ENCODE measurements around the gene RUVBL1.

DNA sequence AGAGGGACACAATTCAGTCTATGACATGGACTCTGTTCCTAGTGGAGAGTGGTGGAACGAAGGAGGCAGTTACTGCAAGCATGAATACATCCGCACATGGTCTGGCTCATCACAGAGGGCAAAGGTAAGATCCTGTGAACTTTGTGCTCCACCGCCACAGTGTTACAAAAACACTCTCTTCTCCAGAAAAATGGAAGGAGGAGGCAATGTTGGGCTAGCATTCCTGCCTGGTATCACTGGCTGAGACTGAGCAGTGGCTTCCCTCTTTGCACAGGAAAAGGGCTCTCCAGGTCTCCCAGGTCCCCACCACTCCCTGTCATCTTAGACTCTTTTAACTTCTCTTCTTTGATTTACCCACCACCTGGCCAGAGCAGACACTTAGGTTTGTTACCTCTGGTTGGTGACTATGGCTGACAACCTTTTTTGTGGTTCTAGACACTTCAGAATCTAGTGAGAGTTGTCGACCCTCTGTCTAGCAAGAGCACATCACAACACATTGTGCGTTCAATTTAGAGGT is 28.2 kb upstream of the RUVBL1 start:
- TF ChIP-seq NR2C1 (IDR thresholded peaks at IDR 0.05) (no peak), CTCF (IDR thresholded peaks at IDR 0.05 in 2 of 3, conservative IDR thresholded peaks at IDR 0.05 in 1 of 3; ENCODE audit: control insufficient read depth in 2 of 3, extremely low read depth in 1 of 3, insufficient read depth in 1 of 3, low read depth in 3 of 3, low read length in 3 of 3) (no peak), REST (IDR thresholded peaks at IDR 0.05; ENCODE audit: low read depth, low read length) (no peak), RB1 (IDR thresholded peaks at IDR 0.05; ENCODE audit: borderline replicate concordance) (no peak)
- TF ChIP-seq, protein P1, sequence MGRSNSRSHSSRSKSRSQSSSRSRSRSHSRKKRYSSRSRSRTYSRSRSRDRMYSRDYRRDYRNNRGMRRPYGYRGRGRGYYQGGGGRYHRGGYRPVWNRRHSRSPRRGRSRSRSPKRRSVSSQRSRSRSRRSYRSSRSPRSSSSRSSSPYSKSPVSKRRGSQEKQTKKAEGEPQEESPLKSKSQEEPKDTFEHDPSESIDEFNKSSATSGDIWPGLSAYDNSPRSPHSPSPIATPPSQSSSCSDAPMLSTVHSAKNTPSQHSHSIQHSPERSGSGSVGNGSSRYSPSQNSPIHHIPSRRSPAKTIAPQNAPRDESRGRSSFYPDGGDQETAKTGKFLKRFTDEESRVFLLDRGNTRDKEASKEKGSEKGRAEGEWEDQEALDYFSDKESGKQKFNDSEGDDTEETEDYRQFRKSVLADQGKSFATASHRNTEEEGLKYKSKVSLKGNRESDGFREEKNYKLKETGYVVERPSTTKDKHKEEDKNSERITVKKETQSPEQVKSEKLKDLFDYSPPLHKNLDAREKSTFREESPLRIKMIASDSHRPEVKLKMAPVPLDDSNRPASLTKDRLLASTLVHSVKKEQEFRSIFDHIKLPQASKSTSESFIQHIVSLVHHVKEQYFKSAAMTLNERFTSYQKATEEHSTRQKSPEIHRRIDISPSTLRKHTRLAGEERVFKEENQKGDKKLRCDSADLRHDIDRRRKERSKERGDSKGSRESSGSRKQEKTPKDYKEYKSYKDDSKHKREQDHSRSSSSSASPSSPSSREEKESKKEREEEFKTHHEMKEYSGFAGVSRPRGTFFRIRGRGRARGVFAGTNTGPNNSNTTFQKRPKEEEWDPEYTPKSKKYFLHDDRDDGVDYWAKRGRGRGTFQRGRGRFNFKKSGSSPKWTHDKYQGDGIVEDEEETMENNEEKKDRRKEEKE (IDR thresholded peaks at IDR 0.05): no peak
